Heart right ventricle (tissue), 16 donors: ENCODE measurements around the gene PCDHA2. TPM values are rescaled to one million over a fixed set of nuclear protein-coding genes. Genes with fewer than 3 reads are reported as not detected.
"Not testable (repeated sequence)": the region's sequence is repeated elsewhere in the genome, so short reads cannot be mapped to it uniquely, and the experiment has no call there.

Experiments used
- ATAC-seq, 8 donors: fragments of 200-7000 bp; cut with Tn5 transposase; one replicate each; pipeline ENCODE4 v1.9.1; 2020; ENCODE audit warnings: mild to moderate bottlenecking in 8 of 8, moderate library complexity in 8 of 8, moderate number of reproducible peaks in 1 of 8
- DNase-seq, 2 donors: peaks; one replicate each; pipeline ENCODE4 v3.0.0-alpha.2; 2020
- H3K27ac ChIP-seq, 10 donors: fragments of 200-600 bp; sonication (generic) in 2 of 10; one replicate each; pipeline versions ENCODE4 v1.5.0 to v1.8.0; 2020 to 2022; ENCODE audit warnings: mild to moderate bottlenecking in 3 of 10
- H3K27me3 ChIP-seq, 7 donors: fragments of 200-600 bp; one replicate each; pipeline ENCODE4 v1.8.0; 2021 to 2022; ENCODE audit warnings: mild to moderate bottlenecking in 2 of 7
- H3K36me3 ChIP-seq, 9 donors: fragments of 200-600 bp; sonication (generic) in 1 of 9; one replicate each; pipeline versions ENCODE4 v1.5.0 to v1.8.0; 2020 to 2022; ENCODE audit warnings: mild to moderate bottlenecking in 2 of 9
- H3K4me1 ChIP-seq, 9 donors: fragments of 200-600 bp; sonication (generic) in 1 of 9; one replicate each; pipeline versions ENCODE4 v1.5.0 to v1.8.0; 2020 to 2022; ENCODE audit warnings: mild to moderate bottlenecking in 4 of 9
- H3K4me3 ChIP-seq, 10 donors: fragments of 200-600 bp; sonication (generic) in 2 of 10; one replicate each; pipeline versions ENCODE4 v1.5.0 to v1.8.0; 2020 to 2022; ENCODE audit warnings: mild to moderate bottlenecking in 7 of 10, moderate library complexity in 2 of 10
- H3K9me3 ChIP-seq, 11 donors: fragments of 200-600 bp in 10 of 11; sonication (generic) in 2 of 11; one replicate each; pipeline versions ENCODE4 v1.5.0 to v1.8.0; 2013 to 2022; ENCODE audit warnings: mild to moderate bottlenecking in 2 of 11, control low read depth in 1 of 11, moderate library complexity in 1 of 11
- WGBS, 2 donors: extraction: QIAGEN DNeasy Blood & Tissue Kit; methylation state at CpG; one replicate each; pipeline ENCODE4 v1.1.7; 2013; ENCODE audit warnings: inconsistent platforms in 1 of 2; 5-methylcytosine and 5-hydroxymethylcytosine counted together
- intact Hi-C, 10 donors: fragments of 100-400 bp; cut with DNase I; formaldehyde crosslinking; loops; one replicate each; pipeline versions ENCODE4 v1.11.1 to v1.14.2; 2022
- polyA plus RNA-seq, 2 donors: library from polyadenylated mRNA; stranded (reverse); fragments of 200-250 nt; gene quantifications; one replicate each; pipeline ENCODE4 v1.2.3, GENCODE V29; 2013
- total RNA-seq, 10 donors: library from RNA; stranded (reverse); fragmentation: NEBNext Ultra II Directional in 3 of 10; extraction: Animal tissue kit (Norgen Biotek cat#: 25700) in 3 of 10; gene quantifications; one replicate each; pipeline versions ENCODE4 v1.2.1 to v1.2.4, GENCODE V29; 2021 to 2023
- TF ChIP-seq, protein P1 (sequence below), 9 donors: fragments of 200-600 bp; sonication (generic) in 2 of 9; IDR thresholded peaks; one replicate each; pipeline versions ENCODE4 v1.5.0 to v1.8.0; 2021 to 2022; ENCODE audit warnings: antibody characterized with exemption in 9 of 9, mild to moderate bottlenecking in 5 of 9, moderate library complexity in 1 of 9
- donor health status: Arrhythmogenic right ventricular cardiomyopathy.
- donor health status: ischemic (EF 13 %, LVEDD 7.1; RV severe dilation, severe dysfunction).
- donor health status: healthy with polysubstance abuse.
- donor health status: DM: no; HTN: yes; CAD: no.
- donor health status: DM: no; HTN: no; CAD: no.
- donor health status: ischemic (EF 25% LVEDD 6.9; RV normal size, moderate dysfunction).
- donor health status: ischemic (EF 25% LVEDD 5.7; RV mildly dilated, moderate dysfunction).
- donor health status: healthy.
- donor health status: DM: yes; HTN: yes; CAD: no.
- donor health status: Ischemic cardiomyopathy.
- donor health status: ischemic (EF 35%, LVEDD 5.7; RV mildly dilated, moderate dysfunction).
- donor health status: nonischemic (EF 11% LVEDD 7.7; RV severe dilation, severe dysfunction).
- donor health status: DM: yes; HTN: yes; CAD: no.
- donor health status: PGD.
- donor health status: ischemic (EF 29% LVEDD 5.4; RV normal size, mild dysfunction).
- donor health status: nonischemic (EF 23%, LVEDD 6.1; RV moderate dilation, normal function).

PCDHA2 gene
- total and polyA plus RNA-seq, 12 donors = 0.07 to 0.17 TPM; not detected in 10

DNA sequence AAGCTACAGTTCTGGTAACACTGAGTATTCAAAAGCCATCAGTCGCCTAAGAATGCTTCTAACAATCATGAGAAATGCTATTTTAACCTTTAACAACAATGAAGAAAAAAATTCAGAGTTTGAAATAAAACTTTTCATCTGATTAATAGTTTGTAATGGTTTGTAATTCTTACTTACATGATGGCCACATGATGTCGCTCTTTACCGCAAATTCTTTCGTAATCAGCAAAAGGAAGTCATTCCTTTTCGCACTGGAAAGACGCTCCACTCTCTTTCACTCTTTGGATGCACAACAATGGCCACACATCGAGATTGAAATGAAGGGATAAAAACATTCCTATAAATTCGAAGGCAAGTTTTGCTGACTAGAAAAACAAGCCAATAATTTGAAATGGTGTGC lies 39.3 kb downstream of the PCDHA2 start, which contains the start of gene PCDHA7:
TSS of gene PCDHA7 (plus strand) at position 277 of the 400 bp plus-strand sequence. CDS start at position 392, 115 bp downstream.
- WGBS, 2 donors = 6 to 12% methylated on average over 8 of the region's 8 CpGs
- H3K4me1 ChIP-seq = no peaks in the 10 kb centered on the region
- no peaks in the 10 kb centered on the region for H3K36me3 ChIP-seq
- TF ChIP-seq, protein P1, sequence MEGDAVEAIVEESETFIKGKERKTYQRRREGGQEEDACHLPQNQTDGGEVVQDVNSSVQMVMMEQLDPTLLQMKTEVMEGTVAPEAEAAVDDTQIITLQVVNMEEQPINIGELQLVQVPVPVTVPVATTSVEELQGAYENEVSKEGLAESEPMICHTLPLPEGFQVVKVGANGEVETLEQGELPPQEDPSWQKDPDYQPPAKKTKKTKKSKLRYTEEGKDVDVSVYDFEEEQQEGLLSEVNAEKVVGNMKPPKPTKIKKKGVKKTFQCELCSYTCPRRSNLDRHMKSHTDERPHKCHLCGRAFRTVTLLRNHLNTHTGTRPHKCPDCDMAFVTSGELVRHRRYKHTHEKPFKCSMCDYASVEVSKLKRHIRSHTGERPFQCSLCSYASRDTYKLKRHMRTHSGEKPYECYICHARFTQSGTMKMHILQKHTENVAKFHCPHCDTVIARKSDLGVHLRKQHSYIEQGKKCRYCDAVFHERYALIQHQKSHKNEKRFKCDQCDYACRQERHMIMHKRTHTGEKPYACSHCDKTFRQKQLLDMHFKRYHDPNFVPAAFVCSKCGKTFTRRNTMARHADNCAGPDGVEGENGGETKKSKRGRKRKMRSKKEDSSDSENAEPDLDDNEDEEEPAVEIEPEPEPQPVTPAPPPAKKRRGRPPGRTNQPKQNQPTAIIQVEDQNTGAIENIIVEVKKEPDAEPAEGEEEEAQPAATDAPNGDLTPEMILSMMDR (IDR thresholded peaks at IDR 0.05) = peak in 3 of 9 donors; percentile 18 to 37 (median 24)
- peaks cover 0 to 62% (median 20%) of the 10 kb centered on the region in 11 donors for H3K9me3 ChIP-seq
- ATAC-seq (no peak), DNase-seq (no peak)
- peaks cover 0 to 93% (median 54%) of the 10 kb centered on the region in 7 donors for H3K27me3 ChIP-seq
- peak within 1 kb of the TSS in 2 of 10 donors; percentile 32 to 38 for H3K4me3 ChIP-seq
- no peak within 1 kb of the TSS for H3K27ac ChIP-seq
- intact Hi-C loops = loop anchor here in 2 of 10 donors (5.0 to 10.0 kb wide), 2 partner anchors 208 to 211 kb away; no protein-coding TSS in a partner anchor

DNA sequence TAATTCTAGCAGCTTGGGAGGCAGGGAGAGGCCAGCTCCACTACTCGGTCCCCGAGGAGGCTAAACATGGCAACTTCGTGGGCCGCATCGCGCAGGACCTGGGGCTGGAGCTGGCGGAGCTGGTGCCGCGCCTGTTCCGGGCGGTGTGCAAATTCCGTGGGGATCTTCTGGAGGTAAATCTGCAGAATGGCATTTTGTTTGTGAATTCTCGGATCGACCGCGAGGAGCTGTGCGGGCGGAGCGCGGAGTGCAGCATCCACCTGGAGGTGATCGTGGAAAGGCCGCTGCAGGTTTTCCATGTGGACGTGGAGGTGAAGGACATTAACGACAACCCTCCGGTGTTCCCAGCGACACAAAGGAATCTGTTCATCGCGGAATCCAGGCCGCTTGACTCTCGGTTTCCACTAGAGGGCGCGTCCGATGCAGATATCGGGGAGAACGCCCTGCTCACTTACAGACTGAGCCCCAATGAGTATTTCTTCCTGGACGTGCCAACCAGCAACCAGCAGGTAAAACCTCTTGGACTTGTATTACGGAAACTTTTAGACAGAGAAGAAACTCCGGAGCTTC lies 39.9 kb downstream of the PCDHA2 start:
- intact Hi-C loops = loop anchor here in 2 of 10 donors (5.0 to 10.0 kb wide), 2 partner anchors 208 to 210 kb away; no protein-coding TSS in a partner anchor
- peaks cover 0 to 93% (median 55%) of the 10 kb centered on the region in 7 donors for H3K27me3 ChIP-seq
- not testable (repeated sequence) for ATAC-seq

DNA sequence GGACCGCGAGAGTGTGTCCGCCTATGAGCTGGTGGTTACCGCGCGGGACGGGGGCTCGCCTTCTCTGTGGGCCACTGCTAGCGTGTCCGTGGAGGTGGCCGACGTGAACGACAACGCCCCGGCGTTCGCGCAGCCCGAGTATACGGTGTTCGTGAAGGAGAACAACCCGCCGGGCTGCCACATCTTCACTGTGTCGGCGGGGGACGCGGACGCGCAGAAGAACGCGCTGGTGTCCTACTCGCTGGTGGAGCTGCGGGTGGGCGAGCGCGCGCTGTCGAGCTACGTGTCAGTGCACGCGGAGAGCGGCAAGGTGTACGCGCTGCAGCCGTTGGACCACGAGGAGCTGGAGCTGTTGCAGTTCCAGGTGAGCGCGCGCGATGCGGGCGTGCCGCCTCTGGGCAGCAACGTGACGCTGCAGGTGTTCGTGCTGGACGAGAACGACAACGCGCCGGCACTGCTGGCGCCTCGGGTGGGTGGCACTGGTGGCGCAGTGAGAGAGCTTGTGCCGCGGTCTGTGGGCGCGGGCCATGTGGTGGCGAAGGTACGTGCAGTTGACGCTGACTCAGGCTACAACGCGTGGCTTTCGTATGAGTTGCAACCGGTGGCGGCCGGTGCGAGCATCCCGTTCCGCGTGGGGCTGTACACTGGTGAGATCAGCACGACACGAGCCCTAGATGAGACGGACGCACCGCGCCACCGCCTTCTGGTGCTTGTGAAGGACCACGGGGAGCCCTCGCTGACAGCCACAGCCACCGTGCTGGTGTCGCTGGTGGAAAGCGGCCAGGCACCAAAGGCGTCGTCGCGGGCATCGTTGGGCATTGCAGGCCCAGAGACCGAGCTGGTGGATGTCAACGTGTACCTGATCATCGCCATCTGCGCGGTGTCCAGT lies 41.2 kb downstream of the PCDHA2 start:
- no peak overlapping the region for H3K4me3 ChIP-seq

More for the DNA sequence above, 39.9 kb downstream of the PCDHA2 start:
- H3K9me3 ChIP-seq = peaks cover 0 to 59% (median 15%) of the 10 kb centered on the region in 11 donors
- H3K4me1 ChIP-seq, H3K36me3 ChIP-seq, H3K27ac ChIP-seq, DNase-seq: not testable (repeated sequence)
- 16 to 19% methylated on average over 23 to 26 of the region's 38 CpGs for WGBS, 2 donors
- H3K4me3 ChIP-seq = peak overlapping the region in 2 of 10 donors; percentile 32 to 38

DNA sequence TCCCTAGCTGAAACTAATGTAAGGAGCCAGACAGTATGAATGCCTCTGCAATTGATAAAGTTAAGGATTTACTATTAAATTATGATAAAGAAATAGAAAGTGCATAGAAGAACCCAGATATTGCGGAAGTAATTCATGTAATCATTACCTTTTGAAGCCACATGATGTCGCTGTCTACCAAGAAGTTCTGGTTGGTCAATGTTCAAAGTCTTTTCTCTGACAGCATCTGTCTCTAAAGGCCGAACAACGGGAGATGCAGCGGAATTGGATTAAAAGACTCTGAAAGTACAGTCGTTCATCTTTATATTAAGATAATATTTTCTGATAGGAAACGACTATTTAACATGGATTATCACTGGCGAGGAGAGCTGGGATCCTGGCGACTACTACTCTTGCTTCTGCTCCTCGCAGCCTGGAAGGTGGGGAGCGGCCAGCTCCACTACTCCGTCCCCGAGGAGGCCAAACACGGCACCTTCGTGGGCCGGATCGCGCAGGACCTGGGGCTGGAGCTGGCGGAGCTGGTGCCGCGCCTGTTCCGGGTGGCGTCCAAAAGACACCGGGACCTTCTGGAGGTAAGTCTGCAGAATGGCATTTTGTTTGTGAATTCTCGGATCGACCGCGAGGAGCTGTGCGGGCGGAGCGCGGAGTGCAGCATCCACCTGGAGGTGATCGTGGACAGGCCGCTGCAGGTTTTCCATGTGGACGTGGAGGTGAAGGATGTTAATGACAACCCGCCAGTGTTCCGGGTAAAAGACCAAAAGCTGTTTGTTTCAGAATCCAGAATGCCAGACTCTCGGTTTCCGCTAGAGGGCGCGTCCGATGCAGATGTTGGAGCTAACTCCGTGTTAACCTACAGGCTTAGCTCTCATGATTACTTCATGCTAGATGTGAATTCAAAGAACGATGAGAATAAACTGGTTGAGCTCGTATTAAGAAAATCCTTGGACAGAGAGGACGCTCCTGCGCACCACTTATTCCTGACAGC lies 46.6 kb downstream of the PCDHA2 start, which contains the start of gene PCDHA8:
TSS of gene PCDHA8 (plus strand) at position 210 of the 985 bp plus-strand sequence. CDS start at position 345, 135 bp downstream.
- no peak for ATAC-seq

More for the DNA sequence above, 41.2 kb downstream of the PCDHA2 start:
- 30 to 39% methylated on average over 103 of the region's 103 CpGs for WGBS, 2 donors
- Histone ChIP-seq H3K4me1 (no peaks in the 10 kb centered on the region), H3K36me3 (no peaks in the 10 kb centered on the region), H3K9me3 (peaks cover 0 to 58% (median 7%) of the 10 kb centered on the region in 11 donors), H3K27me3 (peaks cover 0 to 93% (median 60%) of the 10 kb centered on the region in 7 donors), H3K27ac (no peak overlapping the region)
- DNase-seq (no peak), ATAC-seq (no peak)
- intact Hi-C loops = loop anchor here in 1 of 10 donors (10.0 kb wide), 1 partner anchor 209 kb away; no protein-coding TSS in a partner anchor
- TF ChIP-seq, protein P1 (IDR thresholded peaks at IDR 0.05) = no peak

More for the DNA sequence above, 46.6 kb downstream of the PCDHA2 start, which contains the start of gene PCDHA8:
- DNase-seq = no peak
- 16 to 21% methylated on average over 42 to 47 of the region's 47 CpGs for WGBS, 2 donors
- H3K9me3 ChIP-seq = peaks cover 0 to 57% (median 8%) of the 10 kb centered on the region in 11 donors
- no peak within 1 kb of the TSS for H3K27ac ChIP-seq
- H3K27me3 ChIP-seq = peaks cover 0 to 92% (median 36%) of the 10 kb centered on the region in 7 donors
- intact Hi-C loops = no loop called here
- H3K4me3 ChIP-seq = no peak within 1 kb of the TSS
- no peaks in the 10 kb centered on the region for H3K4me1 ChIP-seq
- no peaks in the 10 kb centered on the region for H3K36me3 ChIP-seq
- TF ChIP-seq, protein P1 (IDR thresholded peaks at IDR 0.05) = peak in 3 of 9 donors; percentile 3 to 20 (median 14)
